Thyroid gland (tissue), 4 donors: Measurements from ENCODE around the gene ASIP. TPM values are rescaled to one million over a fixed set of nuclear protein-coding genes. Genes with fewer than 3 reads are reported as not detected.
A peak's percentile ranks its signal among the peaks of the same experiment; 100 is the strongest.
"Not testable (repeated sequence)": the region's sequence is repeated elsewhere in the genome, so short reads cannot be mapped to it uniquely, and the experiment has no call there.

Experiments
- DNase-seq, 2 donors: peaks; one replicate each; pipeline ENCODE4 v3.0.0-alpha.2; 2019
- H3K27ac ChIP-seq, 3 donors: fragments of 200-600 bp; sonication (generic); 1 replicate in 2 of 3; 2 replicates in 1 of 3; pipeline ENCODE4 v1.5.1; 2016 to 2019; ENCODE audit warnings: mild to moderate bottlenecking in 1 of 3, moderate library complexity in 1 of 3
- H3K27me3 ChIP-seq: fragments of 200-600 bp; sonication (generic); one replicate; pipeline ENCODE4 v1.5.1; 2019
- H3K36me3 ChIP-seq, 2 donors: fragments of 200-600 bp; sonication (generic); one replicate each; pipeline ENCODE4 v1.5.1; 2016 to 2019
- H3K4me1 ChIP-seq, 2 donors: fragments of 200-600 bp; sonication (generic); one replicate each; pipeline ENCODE4 v1.5.1; 2017 to 2019
- H3K4me3 ChIP-seq, 3 donors: fragments of 200-600 bp; sonication (generic); replicated peaks in 1 of 3; 1 replicate in 2 of 3; 2 replicates in 1 of 3; pipeline ENCODE4 v1.5.1; 2016; ENCODE audit warnings: mild to moderate bottlenecking in 1 of 3
- H3K9me3 ChIP-seq: fragments of 200-600 bp; sonication (generic); one replicate; pipeline ENCODE4 v1.5.1; 2017
- POLR2A ChIP-seq, 2 donors: fragments of 450-650 bp; IDR thresholded peaks; one replicate each; pipeline ENCODE4 v1.6.1; 2017; ENCODE audit warnings: antibody characterized with exemption in 2 of 2, mild to moderate bottlenecking in 2 of 2, moderate library complexity in 1 of 2
- WGBS, 2 donors: methylation state at CpG; one replicate each; pipeline ENCODE4 v1.1.5; 2017; 5-methylcytosine and 5-hydroxymethylcytosine counted together
- intact Hi-C: fragments of 100-400 bp; cut with DNase I; formaldehyde crosslinking; loops from one replicate; pipeline ENCODE4 v1.15.1; 2023
- total RNA-seq, 4 donors: library from RNA; depleted of rRNA; stranded (reverse); fragments of >200 nt; gene quantifications; one replicate each; pipeline ENCODE4 v1.2.3, GENCODE V29; 2016
- TF ChIP-seq, protein P1 (sequence below), 6 experiments: fragments of 200-600 bp in 3 of 6; fragments of 450-650 bp in 3 of 6; sonication (generic) in 3 of 6; IDR thresholded peaks; one replicate each; pipeline ENCODE4 v1.5.1; 2016 to 2019; ENCODE audit warnings: antibody characterized with exemption in 6 of 6, mild to moderate bottlenecking in 2 of 6, inconsistent platforms in 1 of 6, moderate library complexity in 1 of 6

ASIP gene
- total RNA-seq, 4 donors from 2014 or later, result not detected

DNA sequence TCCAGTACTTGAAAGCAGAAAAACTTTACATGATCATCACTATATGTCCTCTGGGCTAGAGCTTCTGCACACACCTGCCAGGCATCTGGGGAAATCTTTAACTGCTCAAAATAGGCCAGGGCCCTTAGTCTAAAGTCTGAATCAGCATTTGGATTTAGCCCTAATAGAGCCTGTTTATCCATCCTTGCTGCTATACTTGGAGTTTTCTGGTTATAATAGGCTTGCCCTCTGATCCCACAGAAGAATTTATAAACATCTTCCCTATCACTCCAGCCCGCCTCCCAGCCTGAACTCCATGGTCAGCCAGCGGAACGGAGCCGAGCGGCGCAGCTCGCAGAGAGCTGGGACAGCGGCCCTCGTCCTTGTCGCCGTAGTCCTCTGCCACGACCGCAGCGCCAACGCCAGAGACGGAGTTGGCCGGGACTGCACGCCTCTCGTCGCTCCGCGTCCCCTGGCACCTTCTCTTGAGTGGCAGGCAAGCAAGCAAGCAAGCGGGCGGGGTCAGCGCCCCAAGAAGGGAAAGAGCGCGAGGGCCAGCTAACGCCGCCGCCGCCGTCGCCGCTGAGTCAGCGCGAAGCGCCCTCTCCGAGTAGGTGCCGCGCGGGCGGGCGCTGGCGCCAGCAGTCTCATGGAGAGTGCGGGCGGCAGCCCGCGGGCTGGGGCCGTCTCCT lies 25.4 kb upstream of the ASIP start:
- Histone ChIP-seq H3K9me3 (no peaks in the 10 kb centered on the region), H3K4me1 (peaks cover 0 to 23% of the 10 kb centered on the region in 2 donors), H3K27me3 (no peaks in the 10 kb centered on the region), H3K4me3 (peak overlapping the region in 1 of 3 donors; percentile 17), H3K36me3 (no peaks in the 10 kb centered on the region), H3K27ac (peak overlapping the region; percentile 48 to 82 (median 68))
- peak; percentile 97 to 98 for DNase-seq
- intact Hi-C loops, result no loop called here
- WGBS, 2 donors, result 1% methylated on average over 41 to 49 of the region's 49 CpGs
- TF ChIP-seq, protein P1, sequence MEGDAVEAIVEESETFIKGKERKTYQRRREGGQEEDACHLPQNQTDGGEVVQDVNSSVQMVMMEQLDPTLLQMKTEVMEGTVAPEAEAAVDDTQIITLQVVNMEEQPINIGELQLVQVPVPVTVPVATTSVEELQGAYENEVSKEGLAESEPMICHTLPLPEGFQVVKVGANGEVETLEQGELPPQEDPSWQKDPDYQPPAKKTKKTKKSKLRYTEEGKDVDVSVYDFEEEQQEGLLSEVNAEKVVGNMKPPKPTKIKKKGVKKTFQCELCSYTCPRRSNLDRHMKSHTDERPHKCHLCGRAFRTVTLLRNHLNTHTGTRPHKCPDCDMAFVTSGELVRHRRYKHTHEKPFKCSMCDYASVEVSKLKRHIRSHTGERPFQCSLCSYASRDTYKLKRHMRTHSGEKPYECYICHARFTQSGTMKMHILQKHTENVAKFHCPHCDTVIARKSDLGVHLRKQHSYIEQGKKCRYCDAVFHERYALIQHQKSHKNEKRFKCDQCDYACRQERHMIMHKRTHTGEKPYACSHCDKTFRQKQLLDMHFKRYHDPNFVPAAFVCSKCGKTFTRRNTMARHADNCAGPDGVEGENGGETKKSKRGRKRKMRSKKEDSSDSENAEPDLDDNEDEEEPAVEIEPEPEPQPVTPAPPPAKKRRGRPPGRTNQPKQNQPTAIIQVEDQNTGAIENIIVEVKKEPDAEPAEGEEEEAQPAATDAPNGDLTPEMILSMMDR (IDR thresholded peaks at IDR 0.05), result peak in 3 of 6 experiments; percentile 16 to 43 (median 26)
- peak in 1 of 2 donors; percentile 73 for TF ChIP-seq POLR2A (IDR thresholded peaks at IDR 0.05)

DNA sequence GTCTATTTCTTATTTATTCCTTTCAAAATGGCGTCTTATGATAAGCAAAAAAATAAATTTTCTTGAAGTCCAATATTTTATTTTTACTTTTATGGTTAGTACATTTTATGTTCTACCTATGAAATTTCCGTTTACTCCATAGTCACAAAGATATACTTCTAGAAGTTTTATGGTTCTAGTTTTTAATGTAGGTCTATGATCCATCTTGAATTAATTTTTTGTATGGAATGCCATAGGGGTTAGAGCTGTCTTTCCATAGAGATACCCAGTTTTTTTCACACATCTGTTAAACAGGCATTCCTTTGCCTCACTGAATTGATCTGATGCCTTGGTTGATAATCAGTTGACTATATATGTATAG lies 24.9 kb upstream of the ASIP start:
- H3K9me3 ChIP-seq, result no peaks in the 10 kb centered on the region
- H3K4me3 ChIP-seq, result peak overlapping the region in 1 of 3 donors; percentile 17
- no peaks in the 10 kb centered on the region for H3K36me3 ChIP-seq
- H3K27ac ChIP-seq, result peak overlapping the region; percentile 48 to 82 (median 68)
- H3K4me1 ChIP-seq, result peaks cover 0 to 23% of the 10 kb centered on the region in 2 donors
- TF ChIP-seq, protein P1 (IDR thresholded peaks at IDR 0.05), result no peak
- TF ChIP-seq POLR2A (IDR thresholded peaks at IDR 0.05), result no peak
- intact Hi-C loops, result no loop called here
- H3K27me3 ChIP-seq, result no peaks in the 10 kb centered on the region
- WGBS, 2 donors, result 19 to 26% methylated on average over 2 of the region's 2 CpGs
- DNase-seq, result no peak

DNA sequence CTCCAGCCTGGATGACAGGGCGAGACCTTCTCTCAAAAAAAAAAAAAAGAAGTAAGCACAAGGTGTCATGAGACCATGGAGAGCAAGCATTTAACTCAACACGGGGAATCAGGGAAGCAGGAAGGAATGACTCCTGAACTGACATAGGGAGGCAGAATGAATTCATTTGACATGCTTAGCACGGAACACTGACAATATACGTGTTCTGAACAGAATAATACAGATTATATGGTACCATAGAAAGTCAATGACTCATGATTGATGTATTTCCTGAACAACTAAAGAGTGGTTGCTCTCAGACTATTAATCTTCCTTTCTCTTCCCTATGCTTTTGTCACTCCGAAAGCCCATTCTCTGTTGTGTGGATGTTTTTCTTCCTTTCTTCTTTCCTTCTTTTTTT lies 20.7 kb upstream of the ASIP start:
- TF ChIP-seq, protein P1 (IDR thresholded peaks at IDR 0.05), result no peak
- no peak for TF ChIP-seq POLR2A (IDR thresholded peaks at IDR 0.05)
- H3K27me3 ChIP-seq, result no peaks in the 10 kb centered on the region
- no peak overlapping the region for H3K27ac ChIP-seq
- DNase-seq, result no peak
- 66 to 73% methylated on average over 5 of the region's 5 CpGs for WGBS, 2 donors
- no peaks in the 10 kb centered on the region for H3K36me3 ChIP-seq
- H3K9me3 ChIP-seq, result no peaks in the 10 kb centered on the region
- peaks cover 0 to 7% of the 10 kb centered on the region in 2 donors for H3K4me1 ChIP-seq
- H3K4me3 ChIP-seq, result no peak overlapping the region
- intact Hi-C loops, result no loop called here

DNA sequence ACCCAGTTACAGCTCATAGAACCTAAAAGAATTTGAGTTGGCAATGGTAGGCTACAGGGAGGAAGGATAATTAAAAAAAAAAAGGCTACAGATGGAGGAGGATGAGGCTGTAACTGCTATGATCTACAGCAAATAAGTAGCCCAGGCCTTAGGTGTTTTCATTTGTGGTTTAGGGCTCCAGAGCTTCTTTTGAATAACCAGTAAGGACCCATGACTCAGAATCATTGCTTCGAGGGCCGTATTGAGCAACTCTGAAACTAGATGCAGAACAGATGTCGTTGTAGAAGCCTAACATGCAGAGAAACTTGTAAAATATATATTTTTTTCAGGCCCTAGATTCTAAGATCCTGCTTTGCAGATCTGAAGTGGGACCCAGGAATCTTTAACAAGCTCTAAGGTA lies 19.0 kb upstream of the ASIP start:
- no peak for TF ChIP-seq POLR2A (IDR thresholded peaks at IDR 0.05)
- TF ChIP-seq, protein P1 (IDR thresholded peaks at IDR 0.05), result no peak
- Histone ChIP-seq H3K4me1 (no peaks in the 10 kb centered on the region), H3K4me3 (no peak overlapping the region), H3K27me3 (no peaks in the 10 kb centered on the region), H3K9me3 (no peaks in the 10 kb centered on the region), H3K36me3 (no peaks in the 10 kb centered on the region), H3K27ac (no peak overlapping the region)
- 73 to 87% methylated on average over 3 of the region's 3 CpGs for WGBS, 2 donors
- intact Hi-C loops, result no loop called here
- DNase-seq, result no peak

DNA sequence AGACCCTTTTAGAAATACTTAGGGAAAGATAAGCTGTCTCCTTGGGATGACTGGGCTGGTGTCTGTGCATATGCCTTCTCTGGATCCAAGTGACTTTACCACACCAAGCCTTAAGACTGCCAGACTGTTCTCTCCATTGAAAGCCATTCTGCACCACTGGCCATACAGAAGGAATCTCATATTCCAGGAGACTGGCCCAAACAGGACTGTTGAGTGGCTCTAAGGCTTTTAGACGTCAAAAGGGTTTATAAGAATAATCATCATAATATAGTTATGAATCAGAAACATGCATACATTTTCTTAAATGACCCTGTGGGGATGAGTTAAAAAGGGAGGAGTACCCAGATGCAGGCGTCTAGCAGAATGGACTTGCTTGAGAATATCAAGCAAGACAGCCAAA lies 17.0 kb upstream of the ASIP start:
- WGBS, 2 donors, result 89 to 92% methylated on average over 2 of the region's 2 CpGs
- H3K4me1 ChIP-seq, H3K9me3 ChIP-seq, DNase-seq, intact Hi-C loops, H3K27ac ChIP-seq, H3K36me3 ChIP-seq, H3K27me3 ChIP-seq, H3K4me3 ChIP-seq: not testable (repeated sequence)
